CD4-positive, CD25-positive, alpha-beta regulatory T cell (primary cell): ENCODE data around the gene GPR176. TPM values are rescaled to one million over a fixed set of nuclear protein-coding genes. Genes with fewer than 3 reads are reported as not detected.

ENCODE experiments used
- ATAC-seq, 2 donors: fragments of 150-1000 bp; cut with Tn5 transposase; one replicate each; pipeline ENCODE4 v1.10.0; 2021; ENCODE audit warnings: low read depth in 2 of 2, moderate number of reproducible peaks in 2 of 2, moderate library complexity in 1 of 2
- DNase-seq, 3 donors: peaks; one replicate each; pipeline versions ENCODE4 v3.0.0 to v3.0.0-alpha.2; 2012 to 2022; ENCODE audit warnings: mixed read lengths in 1 of 3
- H3K27ac ChIP-seq: one replicate; pipeline ENCODE4 v1.7.0; 2013; ENCODE audit warnings: mild to moderate bottlenecking, low read length; ENCODE audit not compliant: insufficient read depth, poor library complexity, severe bottlenecking
- H3K27me3 ChIP-seq: one replicate; pipeline ENCODE4 v1.7.0; 2013; ENCODE audit warnings: low read length; ENCODE audit not compliant: control insufficient read depth, insufficient read depth
- H3K36me3 ChIP-seq: one replicate; pipeline ENCODE4 v1.7.0; 2013; ENCODE audit warnings: mild to moderate bottlenecking, low read length, moderate library complexity; ENCODE audit not compliant: control insufficient read depth, insufficient read depth
- H3K4me1 ChIP-seq: 2 replicates; pipeline ENCODE4 v1.7.0; 2013; ENCODE audit warnings: mild to moderate bottlenecking, low read length; ENCODE audit not compliant: insufficient read depth, control insufficient read depth, poor library complexity, severe bottlenecking
- H3K4me3 ChIP-seq: one replicate; pipeline ENCODE4 v1.7.0; 2013; ENCODE audit warnings: low read depth, mild to moderate bottlenecking, low read length, moderate library complexity
- H3K9me3 ChIP-seq, 2 experiments: 1 replicate in 1 of 2; 2 replicates in 1 of 2; pipeline ENCODE4 v1.7.0; 2013; ENCODE audit warnings: low read length in 2 of 2, mild to moderate bottlenecking in 1 of 2, moderate library complexity in 1 of 2; ENCODE audit not compliant: control insufficient read depth in 2 of 2
- H3K27ac Mint-ChIP-seq, 3 donors: one replicate each; pipeline ENCODE4 v1.8.0; 2020 to 2022; ENCODE audit warnings: mild to moderate bottlenecking in 3 of 3, mixed read lengths in 3 of 3, moderate library complexity in 2 of 3
- H3K27me3 Mint-ChIP-seq: one replicate; pipeline ENCODE4 v1.8.0; 2022; ENCODE audit warnings: mild to moderate bottlenecking, mixed read lengths
- H3K36me3 Mint-ChIP-seq: one replicate; pipeline ENCODE4 v1.8.0; 2020; ENCODE audit warnings: mixed read lengths
- H3K4me1 Mint-ChIP-seq, 4 donors: one replicate each; pipeline ENCODE4 v1.8.0; 2020 to 2022; ENCODE audit warnings: mixed read lengths in 4 of 4, mild to moderate bottlenecking in 1 of 4
- H3K4me3 Mint-ChIP-seq, 4 donors: one replicate each; pipeline ENCODE4 v1.8.0; 2020 to 2022; ENCODE audit warnings: mild to moderate bottlenecking in 4 of 4, mixed read lengths in 4 of 4, moderate library complexity in 3 of 4
- H3K9me3 Mint-ChIP-seq, 7 donors: one replicate each; pipeline ENCODE4 v1.8.0; 2020 to 2022; ENCODE audit warnings: mixed read lengths in 7 of 7, mild to moderate bottlenecking in 3 of 7, moderate library complexity in 2 of 7
- polyA plus RNA-seq, 4 donors: library from polyadenylated mRNA; unstranded; fragments of 300-500 nt; fragmentation: Illumina TruSeq; gene quantifications; one replicate each; pipeline ENCODE4 v1.2.3, GENCODE V29; 2021
- total RNA-seq: library from RNA; stranded (reverse); gene quantifications from one replicate; pipeline ENCODE4 v1.2.3, GENCODE V29; 2022

The GPR176 gene
- total and polyA plus RNA-seq, 5 donors from 2014 or later, result not detected

DNA sequence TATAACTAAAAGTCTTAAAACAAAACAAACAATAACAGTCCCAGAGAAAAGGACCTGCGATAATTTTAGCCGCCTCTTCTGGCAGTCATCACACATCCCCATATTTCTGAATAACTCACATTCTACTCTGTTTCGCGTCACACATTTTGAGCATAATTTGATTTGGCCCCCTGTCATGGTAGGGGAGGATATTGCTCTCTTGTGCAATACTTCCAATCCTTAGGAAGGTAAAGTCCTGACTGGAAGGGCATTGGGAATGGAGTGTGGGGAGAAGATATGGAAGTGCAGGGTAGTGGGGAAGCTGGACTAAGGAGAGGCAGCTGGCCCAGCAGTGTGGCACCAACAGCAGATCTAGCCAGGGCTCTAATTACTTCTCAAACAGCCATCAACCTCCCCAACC, 126.1 kb downstream of the GPR176 start:
- Mint-ChIP-seq H3K4me1 (peaks cover 0 to 7% (median 0%) of the 10 kb centered on the region in 4 donors), H3K27ac (no peak overlapping the region), H3K27me3 (peaks cover 18% of the 10 kb centered on the region), H3K4me3 (no peak overlapping the region), H3K9me3 (no peaks in the 10 kb centered on the region), H3K36me3 (no peaks in the 10 kb centered on the region)
- H3K36me3 ChIP-seq, result no peaks in the 10 kb centered on the region
- ATAC-seq (no peak), DNase-seq (no peak)
- no peaks in the 10 kb centered on the region for H3K9me3 ChIP-seq
- no peaks in the 10 kb centered on the region for H3K4me1 ChIP-seq
- H3K27ac ChIP-seq, result no peak overlapping the region
- H3K27me3 ChIP-seq, result peaks cover 14% of the 10 kb centered on the region
- H3K4me3 ChIP-seq, result no peak overlapping the region

DNA sequence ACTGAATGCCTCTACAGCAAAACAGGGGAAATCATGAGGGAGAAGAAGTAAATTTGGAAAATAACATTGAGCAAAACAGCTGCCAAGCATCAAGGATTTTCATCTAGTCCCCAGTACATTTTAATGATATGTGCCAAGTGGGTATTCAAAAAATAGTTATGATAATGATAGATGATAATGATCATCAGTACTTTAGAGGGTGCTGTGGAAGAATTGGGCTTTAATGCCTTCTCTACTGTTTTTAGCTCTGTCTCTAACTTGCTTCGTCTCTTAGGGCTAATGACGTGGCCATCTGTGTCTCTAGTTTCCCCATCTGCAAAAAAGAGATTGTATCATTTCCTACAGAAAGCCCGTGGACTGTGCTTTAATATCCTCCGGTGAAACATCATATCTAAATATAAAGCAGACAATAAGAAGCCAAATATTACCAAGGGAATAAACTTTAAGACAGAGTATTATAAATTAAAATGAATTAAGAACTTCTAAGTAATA, 127.2 kb downstream of the GPR176 start:
- no peak overlapping the region for H3K27ac Mint-ChIP-seq
- no peaks in the 10 kb centered on the region for H3K9me3 Mint-ChIP-seq
- no peaks in the 10 kb centered on the region for H3K9me3 ChIP-seq
- H3K36me3 ChIP-seq, result no peaks in the 10 kb centered on the region
- H3K4me3 ChIP-seq, result no peak overlapping the region
- H3K4me3 Mint-ChIP-seq, result no peak overlapping the region
- H3K36me3 Mint-ChIP-seq, result no peaks in the 10 kb centered on the region
- peaks cover 14% of the 10 kb centered on the region for H3K27me3 ChIP-seq
- H3K4me1 Mint-ChIP-seq, result peaks cover 1 to 7% (median 2%) of the 10 kb centered on the region in 4 donors
- no peaks in the 10 kb centered on the region for H3K4me1 ChIP-seq
- DNase-seq, result no peak
- H3K27ac ChIP-seq, result no peak overlapping the region
- no peak for ATAC-seq
- peaks cover 13% of the 10 kb centered on the region for H3K27me3 Mint-ChIP-seq

DNA sequence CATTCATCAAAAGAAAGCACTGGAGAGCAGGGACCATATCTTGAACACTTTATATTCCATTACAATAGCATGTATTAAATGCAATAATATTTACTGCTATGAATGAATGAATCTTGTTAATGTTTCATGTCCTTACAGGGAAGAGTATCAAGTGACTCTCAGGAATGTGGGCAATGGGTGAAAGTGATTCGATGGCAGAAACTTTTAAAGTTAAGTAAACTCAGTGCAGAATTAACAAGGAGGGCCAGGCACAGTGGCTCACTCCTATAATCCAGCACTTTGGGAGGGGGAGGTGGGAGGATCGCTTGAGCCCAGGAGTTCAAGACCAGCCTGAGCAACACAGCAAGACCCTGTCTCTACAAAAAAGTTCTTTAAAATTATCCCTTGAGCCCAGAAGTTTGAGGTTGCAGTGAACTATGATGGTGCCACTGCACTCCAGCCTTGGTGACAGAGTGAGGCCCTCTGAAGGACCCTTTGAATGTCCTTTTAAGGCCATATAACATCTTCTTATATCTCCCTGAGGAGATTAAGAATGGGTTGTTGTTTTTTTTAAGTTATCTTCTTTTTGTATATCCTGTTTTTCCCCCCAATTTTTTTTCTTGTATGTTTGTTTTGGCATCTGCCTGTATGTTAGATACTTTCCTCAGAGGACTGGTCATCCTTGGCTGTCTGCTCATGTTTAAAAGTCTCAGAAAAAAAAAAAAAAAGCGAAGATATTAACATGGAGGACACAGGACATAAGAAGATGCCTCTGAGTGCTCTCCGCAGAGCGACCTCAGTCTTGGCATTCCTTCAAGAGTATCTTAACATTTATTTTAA, 127.8 kb downstream of the GPR176 start:
- ATAC-seq (no peak), DNase-seq (no peak)
- Histone ChIP-seq H3K9me3 (no peaks in the 10 kb centered on the region), H3K27me3 (peaks cover 11% of the 10 kb centered on the region), H3K27ac (no peak overlapping the region), H3K4me3 (no peak overlapping the region), H3K4me1 (no peaks in the 10 kb centered on the region), H3K36me3 (no peaks in the 10 kb centered on the region)
- no peak overlapping the region for H3K27ac Mint-ChIP-seq
- H3K4me3 Mint-ChIP-seq, result no peak overlapping the region
- peaks cover 2 to 7% (median 4%) of the 10 kb centered on the region in 4 donors for H3K4me1 Mint-ChIP-seq
- H3K9me3 Mint-ChIP-seq, result no peaks in the 10 kb centered on the region
- H3K27me3 Mint-ChIP-seq, result peaks cover 10% of the 10 kb centered on the region
- no peaks in the 10 kb centered on the region for H3K36me3 Mint-ChIP-seq

DNA sequence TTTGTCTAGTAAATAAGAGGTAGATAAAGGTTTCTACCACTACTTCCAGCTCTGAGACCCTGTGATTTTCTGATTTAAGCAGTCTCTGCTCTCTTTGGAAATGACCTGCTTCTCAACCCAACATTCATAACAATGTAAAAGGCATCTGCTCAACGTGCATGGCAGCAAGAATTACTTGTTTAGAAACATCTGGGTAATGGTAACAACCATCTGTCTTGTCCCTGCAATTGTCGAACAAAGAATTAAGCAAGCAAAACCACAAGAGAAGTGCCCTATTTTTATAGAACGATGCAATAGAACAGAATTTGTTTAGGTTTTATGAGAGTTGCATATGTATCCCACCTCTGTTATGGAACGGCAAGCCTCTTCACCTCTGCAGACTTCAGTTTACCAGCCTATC, 130.3 kb downstream of the GPR176 start:
- Histone ChIP-seq H3K36me3 (no peaks in the 10 kb centered on the region), H3K27me3 (no peaks in the 10 kb centered on the region), H3K9me3 (no peaks in the 10 kb centered on the region), H3K4me3 (no peak overlapping the region), H3K4me1 (peaks cover 1% of the 10 kb centered on the region), H3K27ac (no peak overlapping the region)
- Mint-ChIP-seq H3K4me3 (no peak overlapping the region), H3K27ac (peak overlapping the region in 1 of 3 donors; percentile 32), H3K27me3 (peaks cover 7% of the 10 kb centered on the region), H3K36me3 (no peaks in the 10 kb centered on the region), H3K9me3 (no peaks in the 10 kb centered on the region), H3K4me1 (peaks cover 13 to 25% (median 18%) of the 10 kb centered on the region in 4 donors)
- ATAC-seq (no peak), DNase-seq (no peak)

DNA sequence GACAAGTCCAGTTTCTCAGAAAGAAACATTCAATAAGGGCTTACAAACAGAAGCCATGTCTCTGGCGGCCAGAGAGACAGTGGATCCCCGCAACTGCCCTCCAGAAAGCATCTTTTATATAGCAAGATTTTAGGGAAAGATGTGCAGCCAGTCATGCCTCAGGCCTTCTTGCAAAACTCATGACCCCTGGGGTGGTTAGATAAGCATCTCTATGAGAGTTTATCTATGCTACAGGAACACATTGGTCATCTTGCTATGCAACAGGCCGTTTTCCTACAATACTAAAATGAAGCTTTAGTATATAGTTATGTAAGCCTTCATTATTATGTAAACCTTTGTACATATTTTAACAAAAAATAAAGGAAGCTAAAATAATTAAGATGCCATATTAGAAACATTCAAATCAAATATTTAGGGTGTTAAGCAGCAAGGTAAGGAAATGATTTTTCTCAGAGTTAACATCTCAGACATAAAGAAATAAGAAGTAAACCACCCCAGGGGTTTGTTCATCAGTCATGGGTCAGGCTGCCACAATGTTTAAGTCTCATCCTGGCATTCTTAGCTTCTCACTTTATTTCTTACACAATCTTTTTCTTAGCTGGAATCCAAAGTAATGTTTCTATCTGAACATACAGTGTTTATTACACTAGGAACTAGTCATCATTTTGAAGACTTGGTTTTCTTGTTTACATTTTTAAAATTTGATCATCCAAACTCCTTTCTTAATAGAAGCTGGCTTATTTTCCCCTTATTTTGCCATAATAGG, 131.1 kb downstream of the GPR176 start:
- H3K4me3 ChIP-seq, result no peak overlapping the region
- H3K9me3 Mint-ChIP-seq, result no peaks in the 10 kb centered on the region
- H3K4me1 Mint-ChIP-seq, result peaks cover 15 to 32% (median 22%) of the 10 kb centered on the region in 4 donors
- peaks cover 9% of the 10 kb centered on the region for H3K4me1 ChIP-seq
- H3K9me3 ChIP-seq, result no peaks in the 10 kb centered on the region
- H3K27ac Mint-ChIP-seq, result peak overlapping the region in 1 of 3 donors; percentile 32
- no peaks in the 10 kb centered on the region for H3K36me3 ChIP-seq
- H3K27ac ChIP-seq, result no peak overlapping the region
- DNase-seq (no peak), ATAC-seq (no peak)
- no peaks in the 10 kb centered on the region for H3K27me3 ChIP-seq
- H3K36me3 Mint-ChIP-seq, result no peaks in the 10 kb centered on the region
- no peak overlapping the region for H3K4me3 Mint-ChIP-seq
- peaks cover 5% of the 10 kb centered on the region for H3K27me3 Mint-ChIP-seq

DNA sequence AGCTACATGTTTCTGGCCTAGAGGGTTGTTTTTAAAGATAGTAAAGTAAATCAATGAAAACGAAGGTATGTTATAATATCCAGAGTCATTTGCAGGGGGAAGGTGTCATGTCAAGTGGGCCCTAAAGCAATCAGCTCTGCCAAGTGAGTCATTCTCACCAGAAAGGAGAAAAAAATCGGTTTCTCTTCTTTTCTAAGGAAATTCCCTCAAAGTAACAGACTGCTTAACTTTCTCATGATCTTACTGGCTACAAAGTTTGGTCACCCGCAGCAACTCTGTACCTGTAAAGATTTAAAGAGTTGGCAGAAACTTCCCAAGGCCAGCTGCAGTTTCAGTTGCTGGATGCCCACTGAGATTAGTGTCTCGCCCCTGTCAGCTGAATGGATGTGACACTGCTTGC, 132.0 kb downstream of the GPR176 start:
- no peak for ATAC-seq
- DNase-seq, result no peak
- Mint-ChIP-seq H3K27ac (peak overlapping the region in 1 of 3 donors; percentile 43), H3K4me1 (peaks cover 22 to 41% (median 30%) of the 10 kb centered on the region in 4 donors), H3K27me3 (peaks cover 2% of the 10 kb centered on the region), H3K36me3 (no peaks in the 10 kb centered on the region), H3K4me3 (peak overlapping the region in 1 of 4 donors; percentile 10), H3K9me3 (no peaks in the 10 kb centered on the region)
- no peaks in the 10 kb centered on the region for H3K27me3 ChIP-seq
- H3K36me3 ChIP-seq, result no peaks in the 10 kb centered on the region
- no peak overlapping the region for H3K27ac ChIP-seq
- H3K9me3 ChIP-seq, result no peaks in the 10 kb centered on the region
- peaks cover 18% of the 10 kb centered on the region for H3K4me1 ChIP-seq
- peak overlapping the region; percentile 51 for H3K4me3 ChIP-seq

DNA sequence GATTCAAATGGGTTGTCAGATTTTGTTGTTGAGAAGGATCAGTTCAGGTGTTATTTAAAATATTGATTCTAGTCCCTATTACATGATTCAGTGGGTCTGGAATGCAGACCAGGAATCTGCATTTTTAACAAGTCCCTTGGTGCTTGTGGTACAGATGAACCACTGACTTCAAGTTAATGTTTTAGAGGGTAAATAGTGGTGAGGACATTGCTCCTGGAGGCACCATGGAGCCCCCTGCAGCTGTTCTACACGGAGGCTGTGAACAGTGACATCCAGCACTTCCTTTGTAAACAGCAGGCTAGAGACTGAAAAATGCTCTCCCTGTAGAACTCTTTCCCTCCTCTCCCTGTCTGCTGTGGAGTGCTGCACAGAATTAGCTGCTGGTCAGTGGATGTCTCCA, 132.6 kb downstream of the GPR176 start:
- peak overlapping the region; percentile 51 for H3K4me3 ChIP-seq
- H3K36me3 ChIP-seq, result no peaks in the 10 kb centered on the region
- Mint-ChIP-seq H3K36me3 (no peaks in the 10 kb centered on the region), H3K4me3 (peak overlapping the region in 2 of 4 donors; percentile 7 to 10), H3K27me3 (peaks cover 8% of the 10 kb centered on the region), H3K4me1 (peaks cover 20 to 45% (median 33%) of the 10 kb centered on the region in 4 donors), H3K9me3 (no peaks in the 10 kb centered on the region), H3K27ac (peak overlapping the region in 1 of 3 donors; percentile 43)
- no peak for DNase-seq
- no peak overlapping the region for H3K27ac ChIP-seq
- H3K4me1 ChIP-seq, result peaks cover 18% of the 10 kb centered on the region
- no peaks in the 10 kb centered on the region for H3K27me3 ChIP-seq
- no peak for ATAC-seq
- H3K9me3 ChIP-seq, result no peaks in the 10 kb centered on the region
